GM23338 (cell line): ENCODE results near the gene C1QTNF9. TPM values are rescaled to one million over a fixed set of nuclear protein-coding genes. Genes with fewer than 3 reads are reported as not detected.

ENCODE experiments used
- ATAC-seq: fragments of 200-7000 bp; cut with Tn5 transposase; 3 replicates; pipeline ENCODE4 v1.9.1; 2020
- DNase-seq: peaks from one replicate; pipeline ENCODE4 v3.0.0-alpha.2; 2015; ENCODE audit warnings: low spot score
- H2AFZ ChIP-seq: fragments of 200-600 bp; sonication (generic); 2 replicates; pipeline ENCODE4 v1.8.0; 2016; ENCODE audit warnings: antibody characterized with exemption, mild to moderate bottlenecking, moderate library complexity
- H3F3A ChIP-seq: fragments of 200-600 bp; sonication (generic); replicated peaks from 2 replicates; pipeline ENCODE4 v1.8.0; 2017; ENCODE audit warnings: antibody characterized with exemption, mixed run types, low read depth
- H3K27ac ChIP-seq: fragments of 200-600 bp; sonication (generic); 2 replicates; pipeline ENCODE4 v1.6.1; 2016; ENCODE audit warnings: low read depth
- H3K27me3 ChIP-seq: fragments of 200-600 bp; sonication (generic); 2 replicates; pipeline ENCODE4 v1.8.0; 2016; ENCODE audit warnings: mild to moderate bottlenecking, mixed run types, moderate library complexity; ENCODE audit not compliant: insufficient read depth
- H3K36me3 ChIP-seq: fragments of 200-600 bp; sonication (generic); 2 replicates; pipeline ENCODE4 v1.8.0; 2016; ENCODE audit warnings: mild to moderate bottlenecking; ENCODE audit not compliant: insufficient read depth
- H3K4me1 ChIP-seq: fragments of 200-600 bp; sonication (generic); 2 replicates; pipeline ENCODE4 v1.8.0; 2016; ENCODE audit warnings: mild to moderate bottlenecking, moderate library complexity; ENCODE audit not compliant: insufficient read depth
- H3K4me2 ChIP-seq: fragments of 200-600 bp; sonication (generic); 2 replicates; pipeline ENCODE4 v1.7.1; 2017; ENCODE audit warnings: mixed run types
- H3K4me3 ChIP-seq: fragments of 200-600 bp; sonication (generic); 2 replicates; pipeline ENCODE4 v1.6.1; 2016; ENCODE audit warnings: mixed run types
- H3K79me2 ChIP-seq: fragments of 200-600 bp; sonication (generic); replicated peaks from 2 replicates; pipeline ENCODE4 v1.8.0; 2017; ENCODE audit warnings: mild to moderate bottlenecking; ENCODE audit not compliant: insufficient read depth
- H3K9me2 ChIP-seq: fragments of 200-600 bp; sonication (generic); 2 replicates; pipeline ENCODE4 v1.8.0; 2017; ENCODE audit not compliant: insufficient read depth
- H4K20me1 ChIP-seq: fragments of 200-600 bp; sonication (generic); replicated peaks from 2 replicates; pipeline ENCODE4 v1.8.0; 2017; ENCODE audit warnings: mild to moderate bottlenecking; ENCODE audit not compliant: insufficient read depth
- H3K27ac Mint-ChIP-seq: 2 replicates; pipeline ENCODE4 v1.8.0; 2020; ENCODE audit warnings: inconsistent platforms, mild to moderate bottlenecking, moderate library complexity, mixed read lengths
- H3K27me3 Mint-ChIP-seq: 3 replicates; pipeline ENCODE4 v1.8.0; 2022; ENCODE audit warnings: low read depth, mild to moderate bottlenecking, moderate library complexity, mixed read lengths, inconsistent platforms; ENCODE audit not compliant: insufficient read depth, poor library complexity
- H3K36me3 Mint-ChIP-seq: 3 replicates; pipeline ENCODE4 v1.8.0; 2021; ENCODE audit warnings: low read depth, mild to moderate bottlenecking, inconsistent platforms, moderate library complexity, mixed read lengths
- H3K4me1 Mint-ChIP-seq: 3 replicates; pipeline ENCODE4 v1.8.0; 2020; ENCODE audit warnings: mild to moderate bottlenecking, inconsistent platforms, mixed read lengths
- H3K4me3 Mint-ChIP-seq: 3 replicates; pipeline ENCODE4 v1.8.0; 2021; ENCODE audit warnings: moderate library complexity, mild to moderate bottlenecking, inconsistent platforms, mixed read lengths
- H3K9me3 Mint-ChIP-seq: 3 replicates; pipeline ENCODE4 v1.8.0; 2020; ENCODE audit warnings: moderate library complexity, mild to moderate bottlenecking, inconsistent platforms, mixed read lengths
- CREB1 ChIP-seq: fragments of 250-450 bp; sonication (Bioruptor Pico); IDR thresholded peaks from 2 replicates; pipeline ENCODE4 v1.5.0; 2020; ENCODE audit warnings: low read depth, mild to moderate bottlenecking, moderate library complexity
- EZH2 ChIP-seq: fragments of 200-600 bp; sonication (generic); IDR thresholded peaks from one replicate; pipeline ENCODE4 v1.8.0; 2017; ENCODE audit warnings: antibody characterized with exemption, mild to moderate bottlenecking, low read depth; ENCODE audit not compliant: unreplicated experiment
- JUNB ChIP-seq: IDR thresholded peaks from one replicate; pipeline ENCODE4 v1.6.1; 2016; ENCODE audit warnings: antibody characterized with exemption; ENCODE audit not compliant: unreplicated experiment
- POLR2AphosphoS5 ChIP-seq: IDR thresholded peaks from 2 replicates; pipeline ENCODE4 v1.6.1; 2016; ENCODE audit warnings: antibody characterized with exemption, low read depth
- STAT1 ChIP-seq: IDR thresholded peaks from one replicate; pipeline ENCODE4 v1.6.1; 2016; ENCODE audit warnings: antibody characterized with exemption; ENCODE audit not compliant: unreplicated experiment
- ZNF331 ChIP-seq: fragments of 250-450 bp; sonication (Bioruptor Pico); IDR thresholded peaks from 2 replicates; pipeline ENCODE4 v1.5.0; 2020; ENCODE audit warnings: low read depth, mild to moderate bottlenecking, moderate library complexity
- polyA plus RNA-seq: library from polyadenylated mRNA; unstranded; fragments of >200 nt; fragmentation: Nextera tagmentation; extraction: Ambion mirVana; gene quantifications from 2 replicates; pipeline ENCODE4 v1.2.1, GENCODE V29; 2016
- total RNA-seq: library from RNA; depleted of rRNA; stranded (reverse); fragments of >200 nt; shearing (Covaris generic); gene quantifications from 2 replicates; pipeline ENCODE4 v1.2.3, GENCODE V29; 2014
- TF ChIP-seq, protein P1 (sequence below): IDR thresholded peaks from one replicate; pipeline ENCODE4 v1.6.1; 2018; ENCODE audit warnings: antibody characterized with exemption; ENCODE audit not compliant: unreplicated experiment

C1QTNF9 gene
- total and polyA plus RNA-seq, 2 experiments from 2014 or later = not detected

DNA sequence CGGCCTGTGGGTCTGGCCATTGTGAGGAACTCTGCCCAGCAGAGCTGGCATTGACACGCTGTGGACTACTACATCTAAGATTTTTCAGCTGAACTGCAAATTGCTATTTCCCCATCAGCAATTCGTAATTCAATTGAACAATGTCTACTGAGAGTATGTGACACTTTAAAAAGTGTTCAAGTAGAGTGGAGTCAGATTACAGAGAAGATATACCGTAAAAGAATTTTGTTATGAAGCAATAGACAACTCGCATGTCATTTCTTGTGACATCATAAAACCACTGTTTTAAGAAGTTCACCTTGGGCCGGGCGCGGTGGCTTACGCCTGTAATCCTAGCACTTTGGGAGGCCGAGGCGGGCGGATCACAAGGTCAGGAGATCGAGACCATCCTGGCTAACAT, 32.5 kb upstream of the C1QTNF9 start:
- H3K9me2 ChIP-seq = no peaks in the 10 kb centered on the region
- H3K36me3 ChIP-seq = no peaks in the 10 kb centered on the region
- H3K27ac ChIP-seq = no peak overlapping the region
- no peak overlapping the region for H3K4me3 ChIP-seq
- no peak for DNase-seq
- H3K27me3 ChIP-seq = no peaks in the 10 kb centered on the region
- Mint-ChIP-seq H3K4me3 (no peak overlapping the region), H3K4me1 (peaks cover 3% of the 10 kb centered on the region; the same call in 2 of the 3 replicates), H3K27me3 (peaks cover 2% of the 10 kb centered on the region), H3K27ac (no peak overlapping the region), H3K9me3 (no peaks in the 10 kb centered on the region), H3K36me3 (no peaks in the 10 kb centered on the region)
- H3K4me1 ChIP-seq = no peaks in the 10 kb centered on the region
- TF ChIP-seq CREB1 = no peak
- TF ChIP-seq, protein P1, sequence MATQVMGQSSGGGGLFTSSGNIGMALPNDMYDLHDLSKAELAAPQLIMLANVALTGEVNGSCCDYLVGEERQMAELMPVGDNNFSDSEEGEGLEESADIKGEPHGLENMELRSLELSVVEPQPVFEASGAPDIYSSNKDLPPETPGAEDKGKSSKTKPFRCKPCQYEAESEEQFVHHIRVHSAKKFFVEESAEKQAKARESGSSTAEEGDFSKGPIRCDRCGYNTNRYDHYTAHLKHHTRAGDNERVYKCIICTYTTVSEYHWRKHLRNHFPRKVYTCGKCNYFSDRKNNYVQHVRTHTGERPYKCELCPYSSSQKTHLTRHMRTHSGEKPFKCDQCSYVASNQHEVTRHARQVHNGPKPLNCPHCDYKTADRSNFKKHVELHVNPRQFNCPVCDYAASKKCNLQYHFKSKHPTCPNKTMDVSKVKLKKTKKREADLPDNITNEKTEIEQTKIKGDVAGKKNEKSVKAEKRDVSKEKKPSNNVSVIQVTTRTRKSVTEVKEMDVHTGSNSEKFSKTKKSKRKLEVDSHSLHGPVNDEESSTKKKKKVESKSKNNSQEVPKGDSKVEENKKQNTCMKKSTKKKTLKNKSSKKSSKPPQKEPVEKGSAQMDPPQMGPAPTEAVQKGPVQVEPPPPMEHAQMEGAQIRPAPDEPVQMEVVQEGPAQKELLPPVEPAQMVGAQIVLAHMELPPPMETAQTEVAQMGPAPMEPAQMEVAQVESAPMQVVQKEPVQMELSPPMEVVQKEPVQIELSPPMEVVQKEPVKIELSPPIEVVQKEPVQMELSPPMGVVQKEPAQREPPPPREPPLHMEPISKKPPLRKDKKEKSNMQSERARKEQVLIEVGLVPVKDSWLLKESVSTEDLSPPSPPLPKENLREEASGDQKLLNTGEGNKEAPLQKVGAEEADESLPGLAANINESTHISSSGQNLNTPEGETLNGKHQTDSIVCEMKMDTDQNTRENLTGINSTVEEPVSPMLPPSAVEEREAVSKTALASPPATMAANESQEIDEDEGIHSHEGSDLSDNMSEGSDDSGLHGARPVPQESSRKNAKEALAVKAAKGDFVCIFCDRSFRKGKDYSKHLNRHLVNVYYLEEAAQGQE = no peak
- TF ChIP-seq STAT1 = no peak
- H4K20me1 ChIP-seq = no peaks in the 10 kb centered on the region
- H3K79me2 ChIP-seq = 0 out of 2 replicates have a peak, but pooled peaks cover 11% of the 10 kb centered on the region
- no peak overlapping the region for H2AFZ ChIP-seq
- no peak for ATAC-seq
- no peak overlapping the region for H3K4me2 ChIP-seq
- no peaks in the 10 kb centered on the region for H3F3A ChIP-seq

GRCh38 chr13:24277761-24278160, 31.6 kb upstream of the C1QTNF9 start:
- Mint-ChIP-seq H3K4me3 (no peak overlapping the region), H3K36me3 (no peaks in the 10 kb centered on the region), H3K27ac (no peak overlapping the region), H3K27me3 (peaks cover 2% of the 10 kb centered on the region), H3K9me3 (no peaks in the 10 kb centered on the region), H3K4me1 (peaks cover 3% of the 10 kb centered on the region; the same call in 2 of the 3 replicates)
- Histone ChIP-seq H4K20me1 (no peaks in the 10 kb centered on the region), H3K36me3 (no peaks in the 10 kb centered on the region), H3K27ac (no peak overlapping the region), H3F3A (no peaks in the 10 kb centered on the region), H3K79me2 (0 out of 2 replicates have a peak, but pooled peaks cover 10% of the 10 kb centered on the region), H3K4me2 (no peak overlapping the region), H2AFZ (no peak overlapping the region), H3K4me1 (no peaks in the 10 kb centered on the region), H3K4me3 (no peak overlapping the region), H3K27me3 (no peaks in the 10 kb centered on the region), H3K9me2 (no peaks in the 10 kb centered on the region)
- ATAC-seq (no peak), DNase-seq (no peak)
- TF ChIP-seq POLR2AphosphoS5 = no peak
- TF ChIP-seq JUNB = no peak
- TF ChIP-seq EZH2 = no peak
- no peak for TF ChIP-seq CREB1
- no peak for TF ChIP-seq ZNF331 (CRISPR knock-in tag)
